GM12872 (cell line): ENCODE results near the gene RNF115.

Experiments
- TF ChIP-seq, protein P1 (sequence below): IDR thresholded peaks from 3 replicates; pipeline ENCODE4 v1.5.1; 2011; ENCODE audit warnings: low read depth, mild to moderate bottlenecking, low read length, moderate library complexity; ENCODE audit not compliant: insufficient read depth

Gene RNF115

DNA sequence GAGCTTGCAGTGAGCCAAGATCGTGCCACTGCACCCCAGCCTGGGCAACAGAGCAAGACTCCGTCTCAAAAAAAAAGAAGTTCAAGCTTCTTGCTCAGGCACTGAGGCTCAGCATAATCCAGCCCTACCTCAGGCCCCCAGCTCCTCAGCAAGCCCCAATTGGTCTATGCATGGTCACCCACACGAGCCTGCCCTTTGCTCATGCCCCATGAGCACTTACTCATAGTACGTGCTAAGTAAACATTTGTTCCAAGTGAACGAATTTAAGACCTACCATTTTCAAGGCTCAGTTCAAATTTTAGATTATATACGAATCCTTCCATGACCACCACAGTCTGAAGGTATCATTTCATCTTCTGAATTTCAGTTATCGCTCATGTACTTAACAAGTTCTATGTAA is 121.1 kb downstream of the RNF115 start:
- TF ChIP-seq, protein P1, sequence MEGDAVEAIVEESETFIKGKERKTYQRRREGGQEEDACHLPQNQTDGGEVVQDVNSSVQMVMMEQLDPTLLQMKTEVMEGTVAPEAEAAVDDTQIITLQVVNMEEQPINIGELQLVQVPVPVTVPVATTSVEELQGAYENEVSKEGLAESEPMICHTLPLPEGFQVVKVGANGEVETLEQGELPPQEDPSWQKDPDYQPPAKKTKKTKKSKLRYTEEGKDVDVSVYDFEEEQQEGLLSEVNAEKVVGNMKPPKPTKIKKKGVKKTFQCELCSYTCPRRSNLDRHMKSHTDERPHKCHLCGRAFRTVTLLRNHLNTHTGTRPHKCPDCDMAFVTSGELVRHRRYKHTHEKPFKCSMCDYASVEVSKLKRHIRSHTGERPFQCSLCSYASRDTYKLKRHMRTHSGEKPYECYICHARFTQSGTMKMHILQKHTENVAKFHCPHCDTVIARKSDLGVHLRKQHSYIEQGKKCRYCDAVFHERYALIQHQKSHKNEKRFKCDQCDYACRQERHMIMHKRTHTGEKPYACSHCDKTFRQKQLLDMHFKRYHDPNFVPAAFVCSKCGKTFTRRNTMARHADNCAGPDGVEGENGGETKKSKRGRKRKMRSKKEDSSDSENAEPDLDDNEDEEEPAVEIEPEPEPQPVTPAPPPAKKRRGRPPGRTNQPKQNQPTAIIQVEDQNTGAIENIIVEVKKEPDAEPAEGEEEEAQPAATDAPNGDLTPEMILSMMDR: no peak

DNA sequence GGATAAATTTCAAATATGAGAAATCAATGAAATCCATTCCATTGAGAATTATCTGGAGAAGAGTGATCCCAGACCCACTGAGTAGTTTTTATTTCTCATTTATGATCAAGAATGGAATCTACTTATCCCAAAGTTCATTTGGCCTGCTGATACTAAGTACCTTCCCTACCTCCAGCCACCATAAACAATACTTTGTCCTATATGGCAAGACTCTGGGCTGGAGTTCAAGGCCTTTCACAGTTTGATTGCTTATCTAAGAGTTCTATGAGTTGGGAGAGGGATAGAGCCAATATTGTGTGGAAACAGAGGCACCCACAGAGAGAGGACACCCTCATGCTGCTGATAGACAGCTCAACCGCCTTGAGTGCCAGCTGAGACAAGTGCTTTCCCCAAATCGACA is 121.8 kb downstream of the RNF115 start:
- TF ChIP-seq, protein P1: no peak

DNA sequence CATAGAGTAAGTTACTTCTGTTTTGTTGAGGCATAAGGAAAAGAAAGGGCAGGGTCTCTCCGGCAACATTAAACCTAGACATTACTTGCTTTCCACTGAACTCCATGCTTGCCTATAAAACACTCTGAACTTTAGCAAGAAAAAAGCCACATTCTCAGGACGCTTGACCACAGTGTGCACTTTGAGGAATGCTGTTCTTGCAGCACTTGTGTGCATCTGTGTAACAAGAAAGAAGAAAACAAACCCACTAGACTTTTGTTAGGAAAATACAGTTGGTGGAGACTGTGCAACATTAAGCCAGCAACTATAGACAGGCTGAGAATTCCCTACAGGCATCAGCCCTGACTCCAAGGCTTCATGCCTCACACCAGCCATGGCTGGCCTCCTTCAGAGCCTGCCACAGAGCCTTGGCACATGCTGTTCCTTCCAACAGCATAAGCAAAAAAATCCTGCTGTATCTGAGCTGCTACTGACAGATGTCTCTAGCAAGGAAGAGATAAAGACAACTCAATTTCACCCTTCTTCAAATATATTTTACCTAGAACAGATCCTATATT is 122.5 kb downstream of the RNF115 start:
- TF ChIP-seq, protein P1: no peak

DNA sequence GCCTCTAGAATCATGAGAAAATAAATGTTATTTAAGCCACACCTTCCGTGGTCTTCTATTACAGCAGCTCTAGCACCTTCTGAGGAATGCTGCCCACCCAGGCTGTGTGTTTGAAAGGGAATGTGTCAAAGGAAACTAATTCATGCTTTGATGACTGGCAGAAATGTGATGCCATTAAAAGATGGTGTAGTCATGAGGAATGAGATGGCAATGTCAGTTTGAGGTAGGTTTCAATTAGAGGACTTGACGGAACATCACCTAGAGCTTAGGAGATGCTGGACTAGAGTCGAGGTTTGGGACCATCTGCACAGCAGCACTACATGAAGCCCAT is 127.3 kb downstream of the RNF115 start:
- TF ChIP-seq, protein P1: no peak

DNA sequence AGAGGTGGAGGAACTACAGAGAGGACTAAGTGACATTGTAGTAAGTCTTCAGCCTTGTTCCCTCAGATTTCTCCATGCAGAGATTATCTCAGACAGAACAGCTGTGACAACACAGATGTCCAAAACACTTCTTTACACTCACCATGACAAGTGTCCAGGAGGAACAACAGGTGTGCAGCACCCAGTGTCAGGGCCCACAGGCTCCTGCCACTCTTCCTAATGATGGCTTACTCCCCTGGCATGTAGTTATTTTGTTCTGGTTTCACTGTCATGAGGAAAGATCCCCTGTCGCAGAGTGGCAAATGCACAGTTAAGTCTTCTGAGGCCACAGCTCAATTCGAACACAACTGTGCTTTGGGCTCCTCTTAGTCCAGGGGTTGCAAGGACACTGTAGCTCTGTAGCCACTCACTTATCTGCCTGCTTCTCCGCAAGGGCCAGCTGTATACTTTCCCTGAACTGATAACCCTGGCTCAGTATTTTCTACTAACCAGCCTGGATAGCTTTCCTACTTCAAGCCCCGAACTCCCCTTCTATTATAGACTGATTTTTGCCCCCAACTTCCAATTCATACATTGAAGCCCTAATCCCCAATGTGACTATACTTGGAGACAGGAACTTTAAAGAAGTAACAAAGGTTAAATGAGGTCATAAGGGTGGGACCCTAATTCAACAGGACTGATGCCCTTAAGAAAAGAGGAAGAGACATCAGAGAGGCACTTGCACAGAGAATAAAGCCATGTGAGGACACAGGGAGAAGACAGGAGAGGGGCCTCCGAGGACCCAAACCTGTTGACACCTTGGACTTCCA is 127.9 kb downstream of the RNF115 start:
- TF ChIP-seq, protein P1: no peak

DNA sequence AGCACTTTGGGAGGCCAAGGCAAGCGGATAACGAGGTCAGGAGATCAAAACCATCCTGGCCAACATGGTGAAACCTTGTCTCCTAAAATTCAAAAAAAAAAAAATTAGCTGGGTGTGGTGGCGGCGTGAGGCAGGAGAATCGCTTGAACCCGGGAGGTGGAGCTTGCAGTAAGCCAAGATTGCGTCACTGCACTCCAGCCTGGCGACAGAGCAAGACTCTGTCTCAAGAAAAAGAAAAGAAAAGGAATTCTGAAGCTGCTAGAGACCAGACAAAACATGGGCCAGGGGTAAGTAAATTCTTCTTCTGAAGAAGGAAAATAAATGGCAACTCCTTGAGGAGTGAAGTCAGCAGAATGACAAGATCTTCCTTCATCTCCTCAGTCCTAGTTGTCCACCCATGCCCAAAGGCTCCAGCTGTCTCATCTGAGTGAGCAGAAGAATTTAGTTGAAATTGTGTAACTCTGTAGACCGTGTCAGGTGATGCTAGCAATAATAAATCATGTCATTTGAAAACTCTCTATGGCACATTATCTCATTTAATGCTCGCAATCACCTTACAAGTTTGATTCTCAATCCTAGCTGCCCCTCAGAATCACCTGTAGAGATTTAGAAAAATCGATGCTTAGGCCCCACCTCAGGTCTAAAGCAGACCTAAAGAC is 131.0 kb downstream of the RNF115 start:
- TF ChIP-seq, protein P1: no peak
